ENCODE data around the gene TRMT2A. TPM values are rescaled to one million over a fixed set of nuclear protein-coding genes. Genes with fewer than 3 reads are reported as not detected.

Gene TRMT2A
- total and polyA plus RNA-seq, 10 of the 15 experiments (the other 5 are each of a cell fraction or from before 2014, with no cell fraction given) = 0.29 to 97.0 (median 57.9) TPM

- Histone ChIP-seq H3K27me3 (replicated peaks in 1 of 2; ENCODE audit: control insufficient read depth in 2 of 2, insufficient read depth in 2 of 2, low read length in 1 of 2) (no peaks in the 10 kb centered on the region), H2AFZ (ENCODE audit: control insufficient read depth, low read depth, low read length) (no peak overlapping the region), H3K9ac (ENCODE audit: control insufficient read depth, insufficient read depth, low read length) (no peak overlapping the region), H3K27ac (ENCODE audit: control insufficient read depth, insufficient read depth) (no peak overlapping the region), H3K9me3 (replicated peaks; ENCODE audit: control insufficient read depth, insufficient read depth, low read length) (no peaks in the 10 kb centered on the region), H4K20me1 (ENCODE audit: control insufficient read depth, insufficient read depth) (no peaks in the 10 kb centered on the region), H3K79me2 (ENCODE audit: control insufficient read depth, insufficient read depth, low read length) (peaks cover 11% of the 10 kb centered on the region), H3K4me3 (no peak overlapping the region), H3K4me1 (ENCODE audit: control insufficient read depth, insufficient read depth, low read length) (peaks cover 11% of the 10 kb centered on the region), H3K36me3 (ENCODE audit: control insufficient read depth in 2 of 2, insufficient read depth in 2 of 2, low read length in 1 of 2) (peaks cover 20 to 31% of the 10 kb centered on the region in 2 experiments; a peak in 3 of 4 replicates), H3K4me2 (ENCODE audit: control insufficient read depth, insufficient read depth) (no peak overlapping the region)
- in situ Hi-C loops (cut with MboI) (no loop called here), intact Hi-C loops (cut with micrococcal nuclease; ENCODE audit: unreplicated experiment) (no loop called here)
- ChIA-PET SMC1A (ENCODE audit: uncharacterized antibody, unreplicated experiment) (no interaction called here), CTCF (no interaction called here), RAD21 (ENCODE audit: unreplicated experiment) (no interaction called here), POLR2A (interaction anchor here (0.5 to 1.8 kb wide), 2 partner anchors 8 to 49 kb away, joined by 4 read pairs; no protein-coding TSS in a partner anchor)
- no peak for DNase-seq (ENCODE audit: low read depth, low spot score)
- no peak for FAIRE-seq
- TF ChIP-seq POLR2AphosphoS2 (IDR thresholded peaks at IDR 0.05; ENCODE audit: low read depth, low read length) (peak; percentile 43; the same call in 1 of the 2 replicates), POLR2A (IDR thresholded peaks at IDR 0.05; ENCODE audit: low read depth, low read length) (peak; percentile 64), CHD4 (IDR thresholded peaks at IDR 0.05) (no peak)
- BruUV-seq (replicated peaks) = no TSS peak
- ATAC-seq = no peak
- 90% methylated on average over 17 of the region's 17 CpGs for WGBS (ENCODE audit: insufficient coverage, insufficient replicate concordance, low lambda C conversion rate, missing lambda C conversion rate)
These were observed 11.0 kb upstream of the TRMT2A start for GRCh38 chr22:20127869-20128618.

DNA sequence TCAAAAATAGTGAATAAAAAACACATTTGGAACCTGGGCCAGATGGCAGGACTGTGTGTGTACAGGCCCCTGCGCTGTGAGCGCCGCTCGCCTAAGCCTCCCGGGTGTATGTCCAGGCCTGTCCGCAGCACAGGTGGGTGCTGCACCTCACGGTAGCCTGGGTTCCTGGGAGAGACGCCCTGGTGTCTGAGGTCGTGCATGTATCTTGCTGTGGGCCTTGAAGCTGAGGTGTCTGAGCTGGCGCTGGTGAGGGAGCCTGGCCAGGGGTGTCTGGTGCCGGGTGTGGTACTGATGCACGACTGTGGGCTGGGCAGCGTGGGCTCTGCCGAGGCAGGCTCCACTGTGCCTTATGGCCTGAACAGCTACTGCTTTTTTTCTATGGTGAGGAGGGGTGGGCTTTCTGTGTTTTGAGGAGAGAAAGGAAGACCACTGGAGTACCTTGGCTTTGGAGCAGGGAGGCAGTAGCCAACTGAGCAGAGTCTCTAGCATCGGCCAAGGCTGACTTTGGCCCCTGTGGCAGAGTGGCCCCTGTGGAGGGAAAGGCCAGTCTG lies 10.4 kb upstream of the TRMT2A start:
- H3K79me2 ChIP-seq (ENCODE audit: control insufficient read depth, insufficient read depth, low read length) = peaks cover 9% of the 10 kb centered on the region
- ATAC-seq (no peak), FAIRE-seq (no peak), DNase-seq (ENCODE audit: low read depth, low spot score) (no peak)
- TF ChIP-seq NR2F1 (conservative IDR thresholded peaks at IDR 0.05) (no peak), SPI1 (IDR thresholded peaks at IDR 0.05; ENCODE audit: borderline replicate concordance, insufficient read depth, low read depth, low read length) (no peak), IRF4 (IDR thresholded peaks at IDR 0.05; ENCODE audit: low read depth, low read length) (no peak), POLR2A (IDR thresholded peaks at IDR 0.05; ENCODE audit: low read depth, low read length) (peak; percentile 50; the same call in 1 of the 2 replicates), SIX5 (IDR thresholded peaks at IDR 0.05; ENCODE audit: low read depth, low read length, severe bottlenecking) (no peak), CHD1 (IDR thresholded peaks at IDR 0.05; ENCODE audit: low read depth, low read length) (no peak)
- TF ChIP-seq, protein P1, sequence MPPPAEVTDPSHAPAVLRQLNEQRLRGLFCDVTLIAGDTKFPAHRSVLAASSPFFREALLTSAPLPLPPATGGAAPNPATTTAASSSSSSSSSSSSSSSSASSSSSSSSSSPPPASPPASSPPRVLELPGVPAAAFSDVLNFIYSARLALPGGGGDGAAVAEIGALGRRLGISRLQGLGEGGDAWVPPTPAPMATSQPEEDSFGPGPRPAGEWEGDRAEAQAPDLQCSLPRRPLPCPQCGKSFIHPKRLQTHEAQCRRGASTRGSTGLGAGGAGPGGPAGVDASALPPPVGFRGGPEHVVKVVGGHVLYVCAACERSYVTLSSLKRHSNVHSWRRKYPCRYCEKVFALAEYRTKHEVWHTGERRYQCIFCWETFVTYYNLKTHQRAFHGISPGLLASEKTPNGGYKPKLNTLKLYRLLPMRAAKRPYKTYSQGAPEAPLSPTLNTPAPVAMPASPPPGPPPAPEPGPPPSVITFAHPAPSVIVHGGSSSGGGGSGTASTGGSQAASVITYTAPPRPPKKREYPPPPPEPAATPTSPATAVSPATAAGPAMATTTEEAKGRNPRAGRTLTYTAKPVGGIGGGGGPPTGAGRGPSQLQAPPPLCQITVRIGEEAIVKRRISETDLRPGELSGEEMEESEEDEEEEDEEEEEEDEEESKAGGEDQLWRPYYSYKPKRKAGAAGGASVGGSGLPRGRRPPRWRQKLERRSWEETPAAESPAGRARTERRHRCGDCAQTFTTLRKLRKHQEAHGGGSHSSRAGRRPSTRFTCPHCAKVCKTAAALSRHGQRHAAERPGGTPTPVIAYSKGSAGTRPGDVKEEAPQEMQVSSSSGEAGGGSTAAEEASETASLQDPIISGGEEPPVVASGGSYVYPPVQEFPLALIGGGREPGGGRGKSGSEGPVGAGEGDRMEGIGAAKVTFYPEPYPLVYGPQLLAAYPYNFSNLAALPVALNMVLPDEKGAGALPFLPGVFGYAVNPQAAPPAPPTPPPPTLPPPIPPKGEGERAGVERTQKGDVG (CRISPR knock-in tag; IDR thresholded peaks at IDR 0.05) = no peak
- ChIA-PET SMC1A (ENCODE audit: uncharacterized antibody, unreplicated experiment) (no interaction called here), RAD21 (ENCODE audit: unreplicated experiment) (no interaction called here), CTCF (no interaction called here), POLR2A (interaction anchor here (0.5 kb wide), 1 partner anchor 48 kb away, joined by 4 read pairs; no protein-coding TSS in a partner anchor)
- H3K27ac ChIP-seq (ENCODE audit: control insufficient read depth, insufficient read depth) = no peak overlapping the region
- H3K36me3 ChIP-seq (ENCODE audit: control insufficient read depth in 2 of 2, insufficient read depth in 2 of 2, low read length in 1 of 2) = peaks cover 20 to 31% of the 10 kb centered on the region in 2 experiments; a peak in 3 of 4 replicates
- H2AFZ ChIP-seq (ENCODE audit: control insufficient read depth, low read depth, low read length) = no peak overlapping the region
- no TSS peak for BruUV-seq (replicated peaks)
- H3K4me1 ChIP-seq (ENCODE audit: control insufficient read depth, insufficient read depth, low read length) = peaks cover 4% of the 10 kb centered on the region; the same call in 1 of the 2 replicates
- no peaks in the 10 kb centered on the region for H3K27me3 ChIP-seq (replicated peaks in 1 of 2; ENCODE audit: control insufficient read depth in 2 of 2, insufficient read depth in 2 of 2, low read length in 1 of 2)
- no peak overlapping the region for H3K9ac ChIP-seq (ENCODE audit: control insufficient read depth, insufficient read depth, low read length)
- in situ Hi-C loops (cut with MboI) (no loop called here), intact Hi-C loops (cut with micrococcal nuclease; ENCODE audit: unreplicated experiment) (no loop called here)
- H4K20me1 ChIP-seq (ENCODE audit: control insufficient read depth, insufficient read depth) = no peaks in the 10 kb centered on the region
- 89% methylated on average over 15 of the region's 15 CpGs for WGBS (ENCODE audit: insufficient coverage, insufficient replicate concordance, low lambda C conversion rate, missing lambda C conversion rate)
- no peaks in the 10 kb centered on the region for H3K9me3 ChIP-seq (replicated peaks; ENCODE audit: control insufficient read depth, insufficient read depth, low read length)
- no peak overlapping the region for H3K4me3 ChIP-seq
- H3K4me2 ChIP-seq (ENCODE audit: control insufficient read depth, insufficient read depth) = no peak overlapping the region

Data from GM12878 (cell line).